NT2/D1 (cell line): ENCODE results near the gene RPGRIP1L.
"Not testable (repeated sequence)": the region's sequence is repeated elsewhere in the genome, so short reads cannot be mapped to it uniquely, and the experiment has no call there.

Experiments used
- DNase-seq: peaks from one replicate; pipeline ENCODE4 v3.0.0-alpha.2; 2011; ENCODE audit warnings: low read depth, low spot score
- H3K27me3 ChIP-seq: 2 replicates; pipeline ENCODE4 v1.6.0; 2011; ENCODE audit warnings: mild to moderate bottlenecking; ENCODE audit not compliant: insufficient read length, insufficient read depth
- H3K36me3 ChIP-seq: 2 replicates; pipeline ENCODE4 v1.6.1; 2011; ENCODE audit warnings: mild to moderate bottlenecking, low read length, mixed read lengths; ENCODE audit not compliant: insufficient read depth, insufficient read length
- H3K4me1 ChIP-seq: 2 replicates; pipeline ENCODE4 v1.5.1; 2011; ENCODE audit not compliant: insufficient read depth, insufficient read length
- H3K4me3 ChIP-seq: 2 replicates; pipeline ENCODE4 v1.5.1; 2011; ENCODE audit warnings: low read depth; ENCODE audit not compliant: insufficient read length
- H3K9ac ChIP-seq: 2 replicates; pipeline ENCODE4 v1.6.0; 2011; ENCODE audit warnings: low read depth; ENCODE audit not compliant: insufficient read length
- H3K9me3 ChIP-seq: 2 replicates; pipeline ENCODE4 v1.5.1; 2011; ENCODE audit warnings: mild to moderate bottlenecking, low read length; ENCODE audit not compliant: insufficient read depth
- SUZ12 ChIP-seq: IDR thresholded peaks from 2 replicates; pipeline ENCODE4 v1.6.1; 2011; ENCODE audit not compliant: insufficient read length, insufficient read depth; ENCODE audit errors: extremely low read depth
- YY1 ChIP-seq: IDR thresholded peaks from 2 replicates; pipeline ENCODE4 v1.6.1; 2011; ENCODE audit not compliant: insufficient read length, insufficient read depth
- ZNF274 ChIP-seq: IDR thresholded peaks from 2 replicates; pipeline ENCODE4 v1.6.1; 2011; ENCODE audit warnings: mild to moderate bottlenecking, low read depth, low read length

The RPGRIP1L gene

GRCh38 chr16:53692146-53692545 lies 11.5 kb downstream of the RPGRIP1L start:
- TF ChIP-seq SUZ12 (no peak), ZNF274 (no peak), YY1 (no peak)
- no peak overlapping the region for H3K9ac ChIP-seq

DNA sequence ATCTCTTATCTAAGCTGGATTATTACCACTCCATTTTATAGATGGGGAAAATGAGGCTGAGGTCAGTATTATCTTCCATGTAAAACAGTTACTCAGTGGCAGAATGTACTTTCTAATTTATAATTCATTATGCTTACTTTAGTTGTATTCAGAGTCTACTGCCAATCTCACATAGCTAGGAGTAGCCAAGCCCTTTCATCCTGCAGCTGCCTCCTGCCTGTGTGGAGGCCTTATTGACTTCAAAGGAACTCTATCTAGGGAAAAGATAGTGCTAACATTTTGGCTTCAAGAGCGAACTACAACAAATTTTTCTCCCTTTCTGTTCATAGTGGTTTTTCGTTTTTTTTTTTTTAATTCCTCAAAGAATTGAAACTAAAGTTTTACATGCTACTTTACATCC lies 12.9 kb downstream of the RPGRIP1L start:
- TF ChIP-seq ZNF274 (no peak), YY1 (no peak), SUZ12 (no peak)
- no peak overlapping the region for H3K4me3 ChIP-seq
- H3K27me3 ChIP-seq, result no peaks in the 10 kb centered on the region
- DNase-seq, result no peak
- peaks cover 51% of the 10 kb centered on the region for H3K36me3 ChIP-seq
- H3K9me3 ChIP-seq, result peaks cover under 1% of the 10 kb centered on the region; the same call in 1 of the 2 replicates
- no peaks in the 10 kb centered on the region for H3K4me1 ChIP-seq
- H3K9ac ChIP-seq, result no peak overlapping the region

More at GRCh38 chr16:53692146-53692545, 11.5 kb downstream of the RPGRIP1L start:
- Histone ChIP-seq H3K36me3 (peaks cover 47% of the 10 kb centered on the region), H3K4me3 (no peak overlapping the region), H3K27me3 (no peaks in the 10 kb centered on the region), H3K4me1 (no peaks in the 10 kb centered on the region), H3K9me3 (peaks cover 14% of the 10 kb centered on the region)
- no peak for DNase-seq

- Histone ChIP-seq H3K9me3 (peaks cover 8% of the 10 kb centered on the region; the same call in 1 of the 2 replicates), H3K9ac (no peak overlapping the region), H3K4me1 (no peaks in the 10 kb centered on the region), H3K27me3 (no peaks in the 10 kb centered on the region), H3K4me3 (no peak overlapping the region), H3K36me3 (peaks cover 44% of the 10 kb centered on the region)
- TF ChIP-seq YY1 (no peak), ZNF274 (no peak), SUZ12 (no peak)
- DNase-seq, result no peak
Measured at GRCh38 chr16:53689636-53690035, 14.0 kb downstream of the RPGRIP1L start.

DNA sequence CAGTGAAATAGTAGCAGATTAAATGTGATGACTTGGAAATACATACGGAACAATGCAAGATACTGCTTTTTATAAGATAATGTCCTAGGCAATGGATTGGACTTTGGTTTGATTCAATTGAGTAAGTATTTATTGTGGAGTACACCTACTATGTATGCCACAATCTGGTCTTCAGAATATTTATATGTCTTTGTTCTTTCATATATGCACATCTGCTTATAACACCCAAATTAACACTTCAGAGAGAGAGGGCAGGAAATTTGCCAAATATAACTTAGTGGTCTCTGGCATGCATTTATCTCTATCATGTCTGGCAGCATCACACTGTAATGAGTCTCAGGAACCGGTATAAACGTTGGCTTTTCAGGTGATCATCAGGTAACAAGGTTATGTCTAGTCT lies 16.9 kb downstream of the RPGRIP1L start:
- H3K4me1 ChIP-seq, result no peaks in the 10 kb centered on the region
- no peak for DNase-seq

GRCh38 chr16:53685334-53685733 lies 18.3 kb downstream of the RPGRIP1L start:
- not testable (repeated sequence) for H3K9ac ChIP-seq, H3K4me1 ChIP-seq, DNase-seq, H3K9me3 ChIP-seq, H3K4me3 ChIP-seq, H3K27me3 ChIP-seq
- H3K36me3 ChIP-seq, result peaks cover 24% of the 10 kb centered on the region

More for the DNA sequence above, 16.9 kb downstream of the RPGRIP1L start:
- peaks cover 8% of the 10 kb centered on the region; the same call in 1 of the 2 replicates for H3K9me3 ChIP-seq
- no peak overlapping the region for H3K4me3 ChIP-seq
- H3K9ac ChIP-seq, result no peak overlapping the region
- H3K36me3 ChIP-seq, result peaks cover 35% of the 10 kb centered on the region
- no peak for TF ChIP-seq YY1
- no peak for TF ChIP-seq SUZ12
- no peak for TF ChIP-seq ZNF274
- H3K27me3 ChIP-seq, result no peaks in the 10 kb centered on the region

GRCh38 chr16:53681354-53681753 lies 22.3 kb downstream of the RPGRIP1L start:
- peaks cover 10% of the 10 kb centered on the region for H3K36me3 ChIP-seq
- H3K4me3 ChIP-seq, result no peak overlapping the region
- TF ChIP-seq ZNF274, result no peak
- TF ChIP-seq YY1, result no peak
- TF ChIP-seq SUZ12, result no peak
- peaks cover 8% of the 10 kb centered on the region; the same call in 1 of the 2 replicates for H3K9me3 ChIP-seq
- no peak for DNase-seq
- no peaks in the 10 kb centered on the region for H3K27me3 ChIP-seq
- H3K4me1 ChIP-seq, result no peaks in the 10 kb centered on the region
- no peak overlapping the region for H3K9ac ChIP-seq

DNA sequence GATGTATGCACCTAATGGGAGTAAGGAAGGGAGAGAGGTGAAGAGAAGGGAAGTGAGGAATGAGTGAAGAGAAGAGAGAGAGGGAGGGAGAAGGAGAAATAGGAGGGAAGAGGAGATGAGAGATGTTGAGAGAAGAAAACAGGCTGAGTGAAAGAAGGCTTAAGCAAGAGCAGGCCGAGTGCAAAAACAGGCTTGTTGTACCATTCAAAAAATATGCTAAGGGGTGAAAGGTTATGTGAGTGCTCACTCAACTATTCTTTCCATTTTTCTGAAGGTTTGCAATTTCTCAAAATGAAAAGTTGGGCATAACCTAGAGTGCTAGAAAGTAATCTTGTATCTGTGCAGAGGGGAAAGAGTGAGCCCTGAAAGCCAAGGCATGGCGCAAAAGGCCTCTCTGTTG lies 22.9 kb downstream of the RPGRIP1L start:
- H3K36me3 ChIP-seq, result peaks cover 4% of the 10 kb centered on the region
- H3K4me3 ChIP-seq, result no peak overlapping the region
- no peak for TF ChIP-seq ZNF274
- no peak for TF ChIP-seq YY1
- TF ChIP-seq SUZ12, result no peak
- H3K9ac ChIP-seq, result no peak overlapping the region
- DNase-seq, result no peak
- H3K4me1 ChIP-seq, result no peaks in the 10 kb centered on the region
- H3K27me3 ChIP-seq, result no peaks in the 10 kb centered on the region
- peaks cover 8% of the 10 kb centered on the region; the same call in 1 of the 2 replicates for H3K9me3 ChIP-seq
